Neuronal stem cell (in vitro differentiated cells): Measurements from ENCODE around the gene ADD1.
"Not testable (repeated sequence)": the region's sequence is repeated elsewhere in the genome, so short reads cannot be mapped to it uniquely, and the experiment has no call there.

Source experiments
- DNase-seq: peaks from one replicate; pipeline ENCODE4 v3.0.0-alpha.2; 2013; ENCODE audit warnings: low spot score
- H2AFZ ChIP-seq: one replicate; pipeline ENCODE4 v1.6.1; 2013; ENCODE audit warnings: mild to moderate bottlenecking, low read length, inconsistent platforms
- H2AK5ac ChIP-seq: 2 replicates; pipeline ENCODE4 v1.6.1; 2013; ENCODE audit warnings: low read depth, mild to moderate bottlenecking, inconsistent platforms, low read length, moderate library complexity, mixed read lengths
- H2BK120ac ChIP-seq: 2 replicates; pipeline ENCODE4 v1.6.1; 2013; ENCODE audit warnings: low read depth, mild to moderate bottlenecking, inconsistent platforms, low read length, moderate library complexity, mixed read lengths
- H2BK12ac ChIP-seq: one replicate; pipeline ENCODE4 v1.6.1; 2013; ENCODE audit warnings: low read length, inconsistent platforms
- H2BK15ac ChIP-seq: 2 replicates; pipeline ENCODE4 v1.6.1; 2013; ENCODE audit warnings: mild to moderate bottlenecking, low read length, inconsistent platforms, mixed read lengths
- H2BK5ac ChIP-seq: one replicate; pipeline ENCODE4 v1.6.1; 2013; ENCODE audit warnings: inconsistent platforms, mild to moderate bottlenecking, low read length, moderate library complexity
- H3K14ac ChIP-seq: one replicate; pipeline ENCODE4 v1.6.1; 2013; ENCODE audit warnings: low read length, inconsistent platforms
- H3K18ac ChIP-seq: 2 replicates; pipeline ENCODE4 v1.6.1; 2013; ENCODE audit warnings: low read length, inconsistent platforms
- H3K23ac ChIP-seq: 2 replicates; pipeline ENCODE4 v1.6.1; 2013; ENCODE audit warnings: low read depth, mild to moderate bottlenecking, mixed read lengths, low read length, inconsistent platforms; ENCODE audit not compliant: poor library complexity
- H3K27ac ChIP-seq: replicated peaks from 3 replicates; pipeline ENCODE4 v1.5.1; 2013; ENCODE audit warnings: low read length, inconsistent platforms
- H3K27me3 ChIP-seq, 3 experiments: 2 replicates each; pipeline ENCODE4 v1.6.1; 2013; ENCODE audit warnings: low read length in 3 of 3, mild to moderate bottlenecking in 2 of 3, inconsistent platforms in 1 of 3, low read depth in 1 of 3, mixed read lengths in 1 of 3, moderate library complexity in 1 of 3; ENCODE audit not compliant: control insufficient read depth in 3 of 3, insufficient read depth in 3 of 3
- H3K36me3 ChIP-seq, 2 donors: replicated peaks in 1 of 2; 2 replicates each; pipeline ENCODE4 v1.6.1; 2013; ENCODE audit warnings: low read length in 2 of 2; ENCODE audit not compliant: control insufficient read depth in 2 of 2, insufficient read depth in 2 of 2
- H3K4ac ChIP-seq: 2 replicates; pipeline ENCODE4 v1.6.1; 2013; ENCODE audit warnings: inconsistent platforms, mild to moderate bottlenecking, low read length, moderate library complexity
- H3K4me1 ChIP-seq, 2 donors: 1 replicate in 1 of 2; 2 replicates in 1 of 2; pipeline ENCODE4 v1.6.1; 2013; ENCODE audit warnings: low read length in 2 of 2, low read depth in 1 of 2; ENCODE audit not compliant: control insufficient read depth in 2 of 2, insufficient read depth in 1 of 2
- H3K4me2 ChIP-seq: one replicate; pipeline ENCODE4 v1.6.1; 2013; ENCODE audit warnings: mild to moderate bottlenecking, low read length, inconsistent platforms; ENCODE audit not compliant: insufficient read depth, poor library complexity, severe bottlenecking
- H3K4me3 ChIP-seq, 2 donors: 2 replicates each; pipeline ENCODE4 v1.5.1; 2013; ENCODE audit warnings: low read length in 2 of 2, mild to moderate bottlenecking in 2 of 2, inconsistent platforms in 1 of 2, moderate library complexity in 1 of 2
- H3K79me1 ChIP-seq: one replicate; pipeline ENCODE4 v1.6.1; 2013; ENCODE audit warnings: low read depth, mild to moderate bottlenecking, inconsistent platforms, low read length, moderate library complexity
- H3K9ac ChIP-seq: one replicate; pipeline ENCODE4 v1.6.1; 2013; ENCODE audit warnings: mild to moderate bottlenecking, low read depth, low read length, inconsistent platforms; ENCODE audit not compliant: poor library complexity
- H3K9me3 ChIP-seq, 2 donors: replicated peaks in 1 of 2; 2 replicates each; pipeline versions ENCODE3 to v1.6.1; 2013; ENCODE audit warnings: low read length in 2 of 2, mild to moderate bottlenecking in 2 of 2, inconsistent platforms in 1 of 2, low read depth in 1 of 2, mixed read lengths in 1 of 2, moderate library complexity in 1 of 2; ENCODE audit not compliant: control insufficient read depth in 2 of 2, insufficient read depth in 1 of 2
- H4K8ac ChIP-seq: one replicate; pipeline ENCODE4 v1.6.1; 2013; ENCODE audit warnings: low read depth, mild to moderate bottlenecking, inconsistent platforms, low read length, moderate library complexity
- H4K91ac ChIP-seq: one replicate; pipeline ENCODE4 v1.6.1; 2013; ENCODE audit warnings: low read length, low read depth, mild to moderate bottlenecking, inconsistent platforms; ENCODE audit not compliant: poor library complexity
- WGBS, 2 donors: extraction: QIAGEN DNeasy Blood & Tissue Kit; methylation state at CpG; one replicate each; pipeline ENCODE4 v1.1.7; 2013; ENCODE audit warnings: missing lambda C conversion rate in 2 of 2, mixed read lengths in 1 of 2; ENCODE audit not compliant: insufficient read length in 2 of 2, insufficient replicate concordance in 1 of 2; ENCODE audit errors: extremely low coverage in 2 of 2; 5-methylcytosine and 5-hydroxymethylcytosine counted together

ADD1 gene

DNA sequence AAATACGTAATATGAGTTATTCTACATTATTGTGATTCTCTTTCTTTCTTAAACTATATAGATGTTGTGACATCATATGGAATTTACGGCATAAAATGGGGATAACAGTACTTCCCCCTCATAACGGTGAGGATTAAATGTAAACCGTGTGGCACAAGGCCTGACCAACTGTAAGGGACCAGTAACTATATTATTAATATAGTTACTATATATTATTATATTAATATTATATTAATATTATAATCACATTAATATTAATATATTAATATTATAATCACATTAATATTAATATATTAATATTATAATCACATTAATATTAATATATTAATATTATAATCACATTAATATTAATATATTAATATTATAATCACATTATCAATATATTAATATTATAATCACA is 116.8 kb downstream of the ADD1 start:
- not testable (repeated sequence) for H3K23ac ChIP-seq, H3K27me3 ChIP-seq, H4K8ac ChIP-seq, H3K14ac ChIP-seq, H3K27ac ChIP-seq, H4K91ac ChIP-seq, H2BK12ac ChIP-seq, H3K18ac ChIP-seq, H3K4me3 ChIP-seq, H3K9ac ChIP-seq, H2AFZ ChIP-seq, H3K4me2 ChIP-seq, H2BK15ac ChIP-seq, DNase-seq, H3K4ac ChIP-seq, H2AK5ac ChIP-seq, H2BK120ac ChIP-seq, H2BK5ac ChIP-seq, H3K9me3 ChIP-seq, H3K4me1 ChIP-seq
- WGBS, 2 donors = no CpG with 5 or more reads among the region's 4 CpGs
- H3K79me1 ChIP-seq = peaks cover 13% of the 10 kb centered on the region
- peaks cover 13 to 45% of the 10 kb centered on the region in 2 donors for H3K36me3 ChIP-seq

DNA sequence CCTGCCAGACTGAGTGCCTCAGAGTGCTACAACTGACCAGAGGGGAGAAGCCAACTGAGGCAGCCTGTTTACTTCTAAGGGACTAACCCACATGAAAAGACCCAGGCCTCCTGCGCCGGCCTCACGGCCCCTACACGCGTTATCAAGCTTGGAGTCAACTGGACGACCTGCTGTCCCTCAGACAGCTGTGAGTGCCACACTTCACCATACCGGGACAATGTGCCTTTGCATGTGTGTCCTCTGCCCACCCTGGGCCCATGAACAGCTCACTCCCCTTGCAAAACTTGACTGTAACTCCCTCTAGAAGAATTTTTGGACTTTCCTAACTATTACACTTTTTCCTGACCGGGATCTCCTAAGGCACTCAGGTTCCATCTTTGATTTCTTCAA is 117.8 kb downstream of the ADD1 start:
- H3K9me3 ChIP-seq = no peaks in the 10 kb centered on the region
- no peak overlapping the region for H3K27ac ChIP-seq
- no peak overlapping the region for H4K8ac ChIP-seq
- H3K36me3 ChIP-seq = peaks cover 7 to 39% of the 10 kb centered on the region in 2 donors
- H3K4me2 ChIP-seq = no peak overlapping the region
- H2BK120ac ChIP-seq = no peak overlapping the region
- H3K4me3 ChIP-seq = peak overlapping the region in 1 of 2 donors; percentile 60
- no peak overlapping the region for H2AK5ac ChIP-seq
- H3K4me1 ChIP-seq = peaks cover 3 to 8% of the 10 kb centered on the region in 2 donors
- peak; percentile 12 for DNase-seq
- peaks cover 11% of the 10 kb centered on the region for H3K79me1 ChIP-seq
- H3K4ac ChIP-seq = no peak overlapping the region
- no peak overlapping the region for H2AFZ ChIP-seq
- H4K91ac ChIP-seq = no peak overlapping the region
- no peak overlapping the region for H2BK15ac ChIP-seq
- no peak overlapping the region for H3K14ac ChIP-seq
- H3K23ac ChIP-seq = no peak overlapping the region
- no peak overlapping the region for H2BK12ac ChIP-seq
- H3K9ac ChIP-seq = no peak overlapping the region
- H3K27me3 ChIP-seq = no peaks in the 10 kb centered on the region
- no peak overlapping the region for H3K18ac ChIP-seq
- no peak overlapping the region for H2BK5ac ChIP-seq
- no CpG with 5 or more reads among the region's 8 CpGs for WGBS, 2 donors

DNA sequence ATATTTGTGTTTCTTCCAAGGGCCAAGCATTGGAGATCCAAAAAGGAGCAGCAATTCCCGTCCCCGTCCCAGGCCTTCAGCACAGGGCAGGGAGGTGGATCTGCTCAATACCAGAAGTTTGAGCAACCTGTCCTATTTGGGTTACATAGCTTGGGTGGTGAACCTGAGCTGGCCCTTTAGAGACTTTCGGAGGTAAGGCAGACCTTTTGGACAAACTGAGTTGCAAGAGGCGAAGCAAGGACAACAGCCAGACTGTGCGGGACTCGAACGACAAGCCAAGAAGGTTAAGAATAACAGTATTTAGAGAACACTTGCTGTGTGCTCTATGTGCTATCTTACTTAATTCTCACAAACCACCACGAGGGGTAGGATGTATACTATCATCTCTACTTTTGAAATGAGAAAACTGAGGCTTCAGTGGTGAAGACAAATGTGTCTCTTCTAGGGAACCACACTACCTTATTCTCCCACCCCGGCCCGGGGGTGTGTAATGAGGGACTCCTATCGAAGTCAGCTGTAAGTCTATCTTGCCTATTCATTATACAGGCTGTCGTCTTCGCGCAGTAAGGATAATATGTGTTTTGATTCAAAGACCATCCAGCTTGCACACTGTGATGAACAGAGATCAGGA is 118.3 kb downstream of the ADD1 start:
- no CpG with 5 or more reads among the region's 14 CpGs for WGBS, 2 donors

DNA sequence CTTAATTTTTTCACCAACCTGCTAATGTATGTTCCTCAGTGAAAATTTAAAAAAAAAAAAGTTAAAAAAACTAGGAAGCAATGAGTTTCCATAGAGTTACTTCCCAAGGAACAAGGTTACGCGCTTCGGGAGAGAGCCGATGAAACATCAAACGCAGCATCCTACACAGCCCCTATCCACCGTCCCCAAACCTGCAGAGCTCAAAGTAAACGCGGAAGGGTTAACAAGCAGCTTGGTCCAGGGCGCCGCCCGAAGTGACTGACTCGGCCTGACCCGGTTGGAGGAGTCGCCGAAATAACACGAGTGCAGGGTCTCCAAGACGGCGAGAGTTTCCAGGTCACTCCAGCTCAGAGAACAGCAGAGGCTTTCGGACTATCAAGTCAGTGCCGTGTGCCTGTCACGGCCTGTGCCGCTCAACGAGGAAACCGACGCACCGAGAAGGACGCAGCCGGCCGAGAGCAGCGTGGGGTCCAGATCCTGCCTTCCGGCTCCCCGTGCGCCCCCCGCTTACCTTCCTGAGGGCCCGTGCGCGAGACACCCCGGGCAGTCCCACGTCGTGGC is 119.0 kb downstream of the ADD1 start:
- H3K27ac ChIP-seq = peak overlapping the region; percentile 69
- no peak overlapping the region for H4K8ac ChIP-seq
- peaks cover 11% of the 10 kb centered on the region for H3K79me1 ChIP-seq
- H3K36me3 ChIP-seq = peaks cover 1 to 26% of the 10 kb centered on the region in 2 donors
- H3K4me2 ChIP-seq = peak overlapping the region; percentile 89
- H3K23ac ChIP-seq = peak overlapping the region; percentile 93
- peaks cover 3 to 8% of the 10 kb centered on the region in 2 donors for H3K4me1 ChIP-seq
- H3K9me3 ChIP-seq = no peaks in the 10 kb centered on the region
- H3K9ac ChIP-seq = peak overlapping the region; percentile 94
- H2BK12ac ChIP-seq = no peak overlapping the region
- no peak overlapping the region for H2BK15ac ChIP-seq
- peak overlapping the region; percentile 31 for H2BK120ac ChIP-seq
- peak overlapping the region; percentile 60 to 92 for H3K4me3 ChIP-seq
- peak overlapping the region; percentile 100 for H2AFZ ChIP-seq
- H3K18ac ChIP-seq = peak overlapping the region; percentile 94
- peak overlapping the region; percentile 31 for H3K14ac ChIP-seq
- H3K4ac ChIP-seq = peak overlapping the region; percentile 76
- peak; percentile 71 for DNase-seq
- no peak overlapping the region for H4K91ac ChIP-seq
- peak overlapping the region; percentile 75 for H2AK5ac ChIP-seq
- H2BK5ac ChIP-seq = peak overlapping the region; percentile 75
- no CpG with 5 or more reads among the region's 40 CpGs for WGBS, 2 donors
- H3K27me3 ChIP-seq = no peaks in the 10 kb centered on the region

More for the DNA sequence above, 118.3 kb downstream of the ADD1 start:
- H2BK12ac ChIP-seq = no peak overlapping the region
- no peak overlapping the region for H3K14ac ChIP-seq
- no peak overlapping the region for H3K27ac ChIP-seq
- no peaks in the 10 kb centered on the region for H3K27me3 ChIP-seq
- H2BK15ac ChIP-seq = no peak overlapping the region
- peak; percentile 23 for DNase-seq
- peaks cover 11% of the 10 kb centered on the region for H3K79me1 ChIP-seq
- peak overlapping the region; percentile 36 to 60 for H3K4me3 ChIP-seq
- peaks cover 5 to 34% of the 10 kb centered on the region in 2 donors for H3K36me3 ChIP-seq
- H2AK5ac ChIP-seq = no peak overlapping the region
- no peaks in the 10 kb centered on the region for H3K9me3 ChIP-seq
- H3K4me2 ChIP-seq = peak overlapping the region; percentile 89
- H3K4ac ChIP-seq = no peak overlapping the region
- H4K8ac ChIP-seq = no peak overlapping the region
- H2BK5ac ChIP-seq = no peak overlapping the region
- H2AFZ ChIP-seq = no peak overlapping the region
- H2BK120ac ChIP-seq = no peak overlapping the region
- H3K23ac ChIP-seq = no peak overlapping the region
- H3K9ac ChIP-seq = no peak overlapping the region
- peaks cover 3 to 8% of the 10 kb centered on the region in 2 donors for H3K4me1 ChIP-seq
- H3K18ac ChIP-seq = no peak overlapping the region
- H4K91ac ChIP-seq = no peak overlapping the region
